ENCODE measurements around the gene LIMK2.

GRCh38 chr22:31246687-31247086 lies 34.6 kb downstream of the LIMK2 start:
- TF ChIP-seq PHF8 (IDR thresholded peaks at IDR 0.05; ENCODE audit: borderline replicate concordance, low read length): no peak
- TF ChIP-seq CREB1 (IDR thresholded peaks at IDR 0.05): no peak
- no peak for TF ChIP-seq CREB1 (CRISPR knock-in tag; IDR thresholded peaks at IDR 0.05)
- TF ChIP-seq CTCF (IDR thresholded peaks at IDR 0.05 in 2 of 3, conservative IDR thresholded peaks at IDR 0.05 in 1 of 3; ENCODE audit: insufficient read depth in 2 of 3, low read depth in 1 of 3, low read length in 3 of 3): no peak
- no peak for TF ChIP-seq FOXJ3 (CRISPR knock-in tag; IDR thresholded peaks at IDR 0.05)
- TF ChIP-seq E2F5 (CRISPR knock-in tag; IDR thresholded peaks at IDR 0.05): no peak
- no peak for TF ChIP-seq NCOA2 (IDR thresholded peaks at IDR 0.05; ENCODE audit: partially characterized antibody in 2 of 2)
- no peak for TF ChIP-seq GTF2A2 (tag; IDR thresholded peaks at IDR 0.05)
- no peak for TF ChIP-seq NFRKB (IDR thresholded peaks at IDR 0.05; ENCODE audit: low read depth)
- no peak for TF ChIP-seq SP1 (CRISPR knock-in tag; IDR thresholded peaks at IDR 0.05)

Measured in K562 (cell line).